Skin epidermis (tissue), 12 donors: Measurements from ENCODE around the gene IRF4.

Experiments
- H3K27ac ChIP-seq, 21 experiments: fragments of 200-600 bp; sonication (generic) in 11 of 21; one replicate each; pipeline ENCODE4 v1.5.0; 2020; ENCODE audit warnings: mild to moderate bottlenecking in 3 of 21, inconsistent platforms in 2 of 21, moderate library complexity in 2 of 21
- H3K4me3 ChIP-seq, 7 experiments: fragments of 200-600 bp; sonication (generic) in 2 of 7; one replicate each; pipeline ENCODE4 v1.5.0; 2020; ENCODE audit warnings: inconsistent platforms in 2 of 7, mild to moderate bottlenecking in 2 of 7, moderate library complexity in 1 of 7

The IRF4 gene

GRCh38 chr6:391559-392440, at the start of gene IRF4:
IRF4 (plus strand) TSS chr6:391752; CDS start chr6:393153, 1,401 bp downstream.
- Histone ChIP-seq H3K27ac (peak within 1 kb of the TSS in 19 of 21 experiments; percentile 13 to 81 (median 53)), H3K4me3 (peak within 1 kb of the TSS; percentile 42 to 50 (median 47))

DNA sequence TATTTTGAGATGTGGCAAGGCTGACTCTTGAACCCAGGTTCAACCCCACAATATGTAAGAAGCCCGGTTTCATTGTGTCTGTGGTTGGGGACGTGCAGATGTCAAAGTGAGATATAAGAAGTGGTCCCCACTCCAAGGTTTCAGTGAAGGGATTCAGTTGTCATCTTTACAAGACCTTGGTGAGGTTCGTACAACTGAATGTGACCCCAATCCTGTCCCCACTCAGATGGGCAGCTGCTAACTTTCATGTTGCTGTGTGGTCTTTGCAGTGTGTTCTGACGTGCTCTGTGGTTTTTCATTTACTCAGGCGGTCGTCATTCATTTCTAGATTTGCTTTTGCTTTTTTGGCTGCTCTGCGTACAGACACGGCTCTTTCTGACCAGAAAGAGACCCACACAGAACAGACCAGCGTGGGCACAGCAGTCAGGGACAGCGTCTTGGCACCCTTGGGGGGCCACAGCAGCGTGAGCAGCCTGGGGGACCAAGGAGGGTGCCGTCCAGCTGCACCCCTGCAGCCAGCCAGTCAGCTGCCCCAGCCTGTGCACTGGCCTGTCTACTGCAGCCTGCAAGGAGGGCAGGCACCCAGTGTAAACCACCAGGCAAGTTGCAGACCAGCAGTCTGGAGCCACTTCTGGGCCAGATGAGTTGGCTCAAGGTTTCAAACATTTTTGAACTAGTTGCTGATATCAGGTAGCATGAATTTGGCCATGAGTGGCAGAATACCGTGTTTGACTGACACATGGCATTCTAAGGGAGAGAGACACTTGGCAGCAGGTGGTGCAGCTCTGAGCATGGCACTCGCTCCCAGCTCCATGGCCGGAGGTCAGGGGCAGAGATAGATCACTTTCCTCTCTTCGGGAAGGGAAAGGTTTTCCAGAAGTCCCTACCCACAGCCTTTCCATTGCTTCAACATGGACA, 49.4 kb upstream of the IRF4 start:
- Histone ChIP-seq H3K4me3 (no peak overlapping the region), H3K27ac (no peak overlapping the region)

- Histone ChIP-seq H3K27ac (no peak overlapping the region), H3K4me3 (no peak overlapping the region)
These were observed 48.7 kb upstream of the IRF4 start for GRCh38 chr6:342832-343179.

GRCh38 chr6:343226-343935, 48.2 kb upstream of the IRF4 start:
- no peak overlapping the region for H3K4me3 ChIP-seq
- no peak overlapping the region for H3K27ac ChIP-seq

DNA sequence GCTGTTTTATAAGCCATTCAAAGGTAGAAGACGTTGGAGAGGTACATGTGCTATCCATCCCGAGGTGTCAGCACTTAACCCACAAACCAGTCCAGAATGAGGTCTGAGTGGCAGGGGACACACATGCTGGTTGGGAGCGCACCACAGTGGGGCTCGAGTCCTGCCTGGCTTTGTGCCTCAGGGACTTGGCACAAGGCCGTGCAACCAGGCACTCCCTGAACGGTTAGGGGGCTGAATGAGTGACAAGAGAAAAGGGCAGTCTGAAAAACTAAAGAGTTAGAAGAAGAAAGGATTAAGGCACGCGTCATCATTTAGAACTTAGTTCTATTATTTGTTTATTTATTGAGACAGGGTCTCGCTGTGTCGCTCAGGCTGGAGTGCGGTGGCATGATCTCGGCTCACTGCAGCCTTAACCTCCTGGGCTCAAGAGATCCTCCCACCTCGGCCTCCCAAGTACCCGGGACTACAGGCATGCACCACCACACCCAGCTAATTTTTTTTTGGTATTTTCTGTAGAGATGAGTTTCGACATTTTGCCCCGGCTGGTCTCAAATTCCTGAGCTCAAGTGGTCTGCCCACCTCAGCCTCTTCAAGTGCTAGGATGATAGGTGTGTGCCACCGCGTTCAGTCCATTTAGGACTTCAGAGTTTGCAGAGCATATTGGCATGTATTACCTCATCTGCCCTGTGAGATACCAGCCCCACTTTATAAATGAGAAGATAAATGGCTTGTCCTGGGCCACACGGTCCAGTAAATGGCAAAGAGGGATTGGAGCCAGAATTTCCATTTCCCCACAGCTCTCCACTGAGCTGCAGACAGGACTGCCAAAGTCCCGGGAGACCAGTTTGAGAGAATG, 47.4 kb upstream of the IRF4 start:
- no peak overlapping the region for H3K27ac ChIP-seq
- H3K4me3 ChIP-seq, result no peak overlapping the region

DNA sequence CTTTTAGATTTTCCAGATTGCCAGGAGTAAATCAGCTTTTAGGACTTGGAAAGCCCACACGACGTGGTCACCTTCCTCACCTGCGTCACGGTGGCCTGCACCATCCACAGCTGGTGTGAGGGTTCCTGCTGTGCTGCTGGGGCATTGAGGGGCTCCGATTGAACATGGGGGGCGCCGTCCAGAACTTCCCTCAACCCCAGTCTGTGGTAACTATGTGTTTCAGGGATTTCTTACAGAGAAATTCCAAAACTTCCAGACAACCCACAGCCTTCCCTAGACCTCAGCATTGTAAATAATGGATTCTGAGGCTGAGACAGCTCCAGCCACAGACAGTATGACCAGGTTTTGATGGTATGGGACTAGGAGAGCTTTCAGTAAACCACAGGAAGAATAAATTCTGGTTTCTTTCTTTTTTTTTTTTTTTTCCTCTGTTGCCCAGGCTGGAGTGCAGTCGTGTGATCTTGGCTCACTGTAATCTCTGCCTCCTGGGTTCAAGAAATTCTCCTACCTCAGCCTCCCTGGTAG, 46.7 kb upstream of the IRF4 start:
- H3K4me3 ChIP-seq, result no peak overlapping the region
- H3K27ac ChIP-seq, result no peak overlapping the region

GRCh38 chr6:345747-346385, 45.7 kb upstream of the IRF4 start:
- H3K4me3 ChIP-seq, result no peak overlapping the region
- H3K27ac ChIP-seq, result no peak overlapping the region

DNA sequence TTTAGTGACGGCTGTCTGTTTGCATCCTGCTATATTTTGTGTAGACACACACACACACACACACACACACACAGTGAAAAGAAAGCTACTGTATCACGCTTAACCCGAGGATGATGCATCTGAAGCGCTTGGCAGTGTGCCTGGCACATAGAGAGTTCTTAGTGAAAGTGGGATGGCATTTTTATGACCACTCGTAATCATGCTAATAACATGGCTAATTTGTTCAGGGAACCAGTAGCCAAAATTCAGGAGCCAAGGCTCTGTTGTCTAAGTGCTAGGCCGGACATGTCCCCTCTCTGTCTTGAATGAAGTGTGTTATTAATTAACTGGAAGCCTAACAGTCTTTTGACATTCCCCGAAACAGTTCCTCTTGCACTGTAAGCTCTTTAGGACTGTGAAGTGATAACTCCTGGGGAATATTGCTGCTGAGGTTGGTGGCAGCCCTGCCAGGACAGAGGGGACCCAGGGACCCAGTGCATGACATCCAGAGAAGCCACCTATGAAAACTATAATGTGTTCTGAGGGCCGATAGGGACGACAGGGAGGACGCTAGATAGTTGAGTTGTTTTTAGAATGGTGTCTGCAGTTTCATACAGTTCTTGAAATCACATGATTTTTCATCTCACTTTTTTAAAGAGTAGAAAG, 45.0 kb upstream of the IRF4 start:
- H3K27ac ChIP-seq, result no peak overlapping the region
- no peak overlapping the region for H3K4me3 ChIP-seq

DNA sequence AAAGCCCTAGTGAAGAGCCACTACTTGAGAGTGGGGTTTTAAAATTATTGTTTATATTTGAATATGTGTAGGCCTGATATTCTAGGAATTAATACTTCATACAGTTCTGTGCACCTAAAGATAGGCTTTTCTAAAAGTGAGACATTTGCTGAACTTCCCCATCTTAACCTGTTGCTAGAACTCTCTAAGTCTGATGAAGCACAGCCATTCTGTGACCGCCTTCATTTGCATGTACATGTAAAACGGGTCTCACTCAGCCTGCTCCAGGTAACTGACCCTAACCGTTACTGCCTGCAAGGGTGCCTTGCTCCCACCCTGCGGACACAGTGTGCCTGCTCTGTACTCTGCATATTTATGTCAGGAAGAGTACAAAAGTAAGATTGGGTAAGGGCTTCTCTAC, 44.3 kb upstream of the IRF4 start:
- H3K4me3 ChIP-seq, result no peak overlapping the region
- H3K27ac ChIP-seq, result no peak overlapping the region

GRCh38 chr6:347951-348859, 43.3 kb upstream of the IRF4 start:
- H3K27ac ChIP-seq, result no peak overlapping the region

DNA sequence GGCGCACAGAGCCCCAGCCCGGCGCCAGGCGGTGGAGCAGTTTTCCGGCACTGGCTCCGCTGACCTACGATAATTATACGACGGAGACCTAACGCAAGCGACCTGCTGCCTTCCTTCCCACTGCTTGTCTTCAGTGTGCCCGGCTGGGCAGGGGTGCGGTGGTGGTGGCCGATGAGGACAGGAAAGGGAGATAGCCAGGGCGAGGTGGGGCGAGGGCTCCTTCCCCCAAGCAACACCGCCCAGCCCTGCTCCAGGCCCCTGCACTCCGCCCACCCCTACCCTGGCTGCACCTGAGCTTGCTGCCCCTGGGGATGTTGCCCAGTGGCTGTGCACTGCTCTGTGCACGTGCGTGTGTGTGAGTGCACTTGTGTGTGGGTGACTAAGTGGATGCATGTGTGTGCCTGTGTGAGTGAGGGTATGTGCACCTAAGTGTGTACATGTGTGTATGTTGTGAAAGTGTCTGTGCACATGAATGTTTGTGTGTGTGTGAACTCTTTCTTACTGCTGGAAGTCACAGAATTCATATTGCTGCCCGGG, 42.6 kb upstream of the IRF4 start:
- H3K4me3 ChIP-seq, result no peak overlapping the region

More at GRCh38 chr6:347951-348859, 43.3 kb upstream of the IRF4 start:
- no peak overlapping the region for H3K4me3 ChIP-seq

DNA sequence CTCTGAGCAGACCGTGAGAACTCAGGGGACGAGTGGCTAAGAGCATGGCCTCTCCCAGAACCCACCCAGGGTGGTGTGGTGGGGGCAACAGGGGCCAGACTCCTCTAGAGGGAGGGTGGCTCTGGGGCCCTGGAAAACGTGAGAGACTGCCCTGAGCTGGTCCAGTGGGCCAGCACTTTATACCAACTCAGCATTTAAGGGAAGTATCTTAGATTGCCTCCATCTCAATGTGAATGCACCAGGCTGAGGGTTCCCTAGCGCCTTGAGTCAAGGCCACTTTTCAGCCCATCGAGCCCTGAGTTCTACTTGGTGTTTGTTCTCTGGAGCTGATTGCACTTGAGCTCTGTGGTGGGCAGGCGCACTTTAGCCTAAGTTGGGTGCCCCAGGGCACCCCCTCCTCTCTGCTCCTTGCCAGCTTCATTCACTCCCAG, 42.0 kb upstream of the IRF4 start:
- Histone ChIP-seq H3K27ac (no peak overlapping the region), H3K4me3 (no peak overlapping the region)

More for the DNA sequence above, 42.6 kb upstream of the IRF4 start:
- H3K27ac ChIP-seq, result no peak overlapping the region

GRCh38 chr6:350371-350770, 41.2 kb upstream of the IRF4 start:
- no peak overlapping the region for H3K27ac ChIP-seq
- no peak overlapping the region for H3K4me3 ChIP-seq

DNA sequence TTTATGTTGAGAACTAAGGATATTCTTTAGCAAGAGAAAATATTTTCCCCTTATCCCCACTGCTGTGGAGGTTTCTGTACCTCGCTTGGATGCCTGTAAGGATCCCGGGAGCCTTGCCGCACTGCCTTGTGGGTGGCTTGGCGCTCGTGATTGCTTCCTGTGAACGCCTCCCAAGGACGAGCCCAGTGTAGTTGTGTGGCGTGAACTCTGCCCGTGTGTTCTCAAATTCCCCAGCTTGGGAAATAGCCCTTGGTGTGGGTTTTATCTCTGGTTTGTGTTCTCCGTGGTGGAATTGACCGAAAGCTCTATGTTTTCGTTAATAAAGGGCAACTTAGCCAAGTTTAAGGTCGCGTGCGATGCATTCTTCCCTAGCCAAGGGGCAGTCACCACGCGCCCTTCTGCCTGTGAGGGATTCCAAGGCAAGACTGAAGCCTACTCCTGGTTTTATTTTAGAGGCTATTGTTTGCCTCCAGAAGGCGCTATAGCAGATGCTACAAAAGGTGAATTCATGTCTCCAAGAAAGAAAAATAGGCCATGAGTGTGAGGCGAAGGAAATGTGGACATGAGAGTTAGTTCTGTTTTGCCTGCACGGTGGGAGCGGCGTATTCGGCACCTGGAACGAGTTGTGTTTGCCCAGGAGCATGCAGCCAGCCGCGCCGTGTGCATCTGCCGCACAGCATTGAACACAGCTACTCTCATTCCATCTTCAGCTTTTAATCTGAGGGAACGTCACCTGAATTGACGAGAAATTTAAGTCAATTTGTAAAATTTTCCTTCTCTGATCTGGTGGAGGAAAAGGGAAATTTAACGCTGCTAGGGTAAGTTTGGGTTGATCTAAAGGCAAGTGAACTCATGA, 40.3 kb upstream of the IRF4 start:
- Histone ChIP-seq H3K4me3 (no peak overlapping the region), H3K27ac (no peak overlapping the region)

GRCh38 chr6:351867-352289, 39.7 kb upstream of the IRF4 start:
- Histone ChIP-seq H3K4me3 (no peak overlapping the region), H3K27ac (no peak overlapping the region)

DNA sequence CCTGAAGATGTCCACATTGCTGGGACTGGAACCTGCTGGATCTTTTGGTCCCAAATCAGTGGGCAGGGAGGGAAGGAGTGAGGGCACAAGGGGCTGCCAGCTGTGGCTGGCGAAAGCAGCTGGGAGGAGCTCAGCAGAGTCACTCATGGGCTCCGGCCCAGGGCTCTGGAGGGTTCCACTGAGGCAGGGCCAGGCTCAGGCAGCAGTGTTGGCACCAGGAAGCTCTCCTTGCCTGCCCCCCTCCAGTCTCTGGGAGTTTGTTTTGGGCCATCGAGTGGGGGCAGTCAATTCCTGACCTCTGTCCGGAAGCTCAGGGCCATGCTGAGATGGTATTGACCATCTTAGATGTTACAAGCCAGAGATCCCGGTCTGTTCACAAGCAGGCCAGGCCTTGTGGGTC, 39.1 kb upstream of the IRF4 start:
- Histone ChIP-seq H3K27ac (no peak overlapping the region), H3K4me3 (no peak overlapping the region)
